HCT116 (cell line): Measurements from ENCODE around the gene PXDN. TPM values are rescaled to one million over a fixed set of nuclear protein-coding genes. Genes with fewer than 3 reads are reported as not detected.

Source experiments
- ATAC-seq: fragments of 200-7000 bp; cut with Tn5 transposase; 2 replicates; pipeline ENCODE4 v1.9.1; 2020; ENCODE audit warnings: mild to moderate bottlenecking, moderate library complexity
- BruUV-seq: library from RNA; stranded (reverse); fragments of 400-500 nt; replicated peaks from 2 replicates; lab custom pipeline; 2021; lab: Mats Ljungman, UMichigan
- CTCF ChIA-PET: fragments of 300-600 bp; sonication (Branson Sonifier 250); formaldehyde crosslinking; loops from one replicate; lab custom pipeline; 2021; ENCODE audit warnings: antibody characterized with exemption; lab: Charles Lee
- POLR2A ChIA-PET: fragments of 300-600, 350-600 bp; sonication (Branson Sonifier 250); formaldehyde crosslinking; loops from one replicate; lab custom pipeline; 2021; ENCODE audit warnings: antibody characterized with exemption; lab: Charles Lee
- RAD21 ChIA-PET, 2 experiments: fragments of 300-600 bp; sonication (Branson Sonifier 250); formaldehyde crosslinking; loops; one replicate each; lab custom pipeline; 2023; ENCODE audit warnings: low total read pairs in 2 of 2; ENCODE audit not compliant: uncharacterized antibody in 2 of 2, unreplicated experiment in 2 of 2, low non-redundant PET in 1 of 2; lab: Charles Lee
- DNase-seq: peaks from one replicate; pipeline ENCODE4 v3.0.0-alpha.2; 2010; ENCODE audit warnings: low read depth, low spot score
- H2AFZ ChIP-seq: fragments of 200-600 bp; shearing (Covaris generic), sonication (generic); 2 replicates; pipeline ENCODE4 v1.6.1; 2017; ENCODE audit warnings: low read depth, mixed run types, mixed read lengths, antibody characterized with exemption, low read length; ENCODE audit not compliant: poor library complexity, severe bottlenecking
- H3K27ac ChIP-seq: 2 replicates; pipeline ENCODE4 v1.5.1; 2012; ENCODE audit warnings: low read depth, low read length
- H3K27me3 ChIP-seq: fragments of 200-600 bp; sonication (generic); 2 replicates; pipeline ENCODE4 v1.6.1; 2016; ENCODE audit warnings: mixed run types, low read length, mixed read lengths; ENCODE audit not compliant: insufficient read depth
- H3K36me3 ChIP-seq, 2 experiments: fragments of 200-500 bp in 1 of 2; fragments of 200-600 bp in 1 of 2; sonication (Bioruptor generic) in 1 of 2; sonication (generic) in 1 of 2; 2 replicates each; pipeline versions ENCODE4 v1.5.1 to v1.6.1; 2014 to 2016; ENCODE audit warnings: low read length in 2 of 2, inconsistent platforms in 1 of 2, mixed read lengths in 1 of 2, mixed run types in 1 of 2; ENCODE audit not compliant: insufficient read depth in 2 of 2, control insufficient read depth in 1 of 2
- H3K4me1 ChIP-seq, 2 experiments: fragments of 200-600 bp in 1 of 2; sonication (generic) in 1 of 2; 2 replicates each; pipeline versions ENCODE4 v1.5.1 to v1.6.1; 2012 to 2017; ENCODE audit warnings: low read length in 2 of 2, inconsistent platforms in 1 of 2, mild to moderate bottlenecking in 1 of 2, mixed read lengths in 1 of 2, mixed run types in 1 of 2, moderate library complexity in 1 of 2; ENCODE audit not compliant: insufficient read depth in 2 of 2, control insufficient read depth in 1 of 2
- H3K4me2 ChIP-seq: fragments of 200-600 bp; sonication (generic); 2 replicates; pipeline ENCODE4 v1.6.1; 2017; ENCODE audit warnings: mixed run types, low read length, mixed read lengths
- H3K4me3 ChIP-seq, 2 experiments: fragments of 200-600 bp in 1 of 2; sonication (generic) in 1 of 2; replicated peaks in 1 of 2; 2 replicates each; pipeline ENCODE4 v1.5.1; 2011 to 2016; ENCODE audit warnings: low read length in 2 of 2, control low read depth in 1 of 2, low read depth in 1 of 2, mild to moderate bottlenecking in 1 of 2, mixed read lengths in 1 of 2, mixed run types in 1 of 2
- H3K79me2 ChIP-seq: fragments of 200-600 bp; sonication (generic); 2 replicates; pipeline ENCODE4 v1.6.1; 2017; ENCODE audit warnings: mild to moderate bottlenecking, mixed run types, low read length, moderate library complexity, mixed read lengths; ENCODE audit not compliant: insufficient read depth
- H3K9ac ChIP-seq: fragments of 200-600 bp; sonication (generic); 2 replicates; pipeline ENCODE4 v1.6.1; 2016; ENCODE audit warnings: low read length, mixed read lengths
- H3K9me2 ChIP-seq: fragments of 200-600 bp; sonication (generic), shearing (Covaris generic); 2 replicates; pipeline ENCODE4 v1.6.1; 2017; ENCODE audit warnings: mixed run types, mild to moderate bottlenecking, moderate library complexity; ENCODE audit not compliant: insufficient read depth
- H3K9me3 ChIP-seq, 2 experiments: fragments of 200-500 bp in 1 of 2; fragments of 200-600 bp in 1 of 2; sonication (Bioruptor generic) in 1 of 2; sonication (generic) in 1 of 2; 2 replicates each; pipeline ENCODE4 v1.6.1; 2014 to 2017; ENCODE audit warnings: low read length in 2 of 2, mixed read lengths in 2 of 2, inconsistent platforms in 1 of 2, low read depth in 1 of 2, mild to moderate bottlenecking in 1 of 2, mixed run types in 1 of 2, moderate library complexity in 1 of 2; ENCODE audit not compliant: control insufficient read depth in 1 of 2, insufficient read depth in 1 of 2
- H4K20me1 ChIP-seq: fragments of 200-600 bp; sonication (generic), shearing (Covaris generic); 2 replicates; pipeline ENCODE4 v1.6.1; 2017; ENCODE audit warnings: mixed run types, mild to moderate bottlenecking, moderate library complexity; ENCODE audit not compliant: insufficient read depth
- CEBPB ChIP-seq: IDR thresholded peaks from 2 replicates; pipeline ENCODE4 v1.6.1; 2012; ENCODE audit warnings: low read depth
- EGR1 ChIP-seq: IDR thresholded peaks from 2 replicates; pipeline ENCODE4 v1.6.1; 2012; ENCODE audit warnings: low read depth
- ELF1 ChIP-seq: IDR thresholded peaks from 2 replicates; pipeline ENCODE4 v1.6.1; 2012; ENCODE audit warnings: low read depth, borderline replicate concordance
- EZH2 ChIP-seq: fragments of 200-600 bp; sonication (generic); IDR thresholded peaks from 2 replicates; pipeline ENCODE4 v1.6.1; 2017; ENCODE audit warnings: antibody characterized with exemption, mixed run types
- FOSL1 ChIP-seq: IDR thresholded peaks from 2 replicates; pipeline ENCODE4 v1.6.1; 2012; ENCODE audit warnings: low read depth
- JUND ChIP-seq: IDR thresholded peaks from 2 replicates; pipeline ENCODE4 v1.6.1; 2012
- POLR2A ChIP-seq: IDR thresholded peaks from 2 replicates; pipeline ENCODE4 v1.7.0; 2011; ENCODE audit warnings: borderline replicate concordance; ENCODE audit not compliant: insufficient read depth, insufficient read length; ENCODE audit errors: extremely low read depth
- POLR2AphosphoS5 ChIP-seq: IDR thresholded peaks from 2 replicates; pipeline ENCODE4 v1.6.1; 2011; ENCODE audit warnings: mild to moderate bottlenecking, low read depth, low read length, moderate library complexity
- RAD21 ChIP-seq: IDR thresholded peaks from 2 replicates; pipeline ENCODE4 v1.6.1; 2012; ENCODE audit warnings: low read depth, mild to moderate bottlenecking
- SIN3A ChIP-seq: IDR thresholded peaks from 2 replicates; pipeline ENCODE4 v1.6.1; 2012; ENCODE audit warnings: low read depth
- SP1 ChIP-seq: IDR thresholded peaks from 2 replicates; pipeline ENCODE4 v1.6.1; 2012; ENCODE audit warnings: low read depth
- SRF ChIP-seq: IDR thresholded peaks from 2 replicates; pipeline ENCODE4 v1.6.1; 2012; ENCODE audit warnings: low read depth
- TCF7L2 ChIP-seq: IDR thresholded peaks from 2 replicates; pipeline ENCODE4 v1.7.0; 2011; ENCODE audit warnings: borderline replicate concordance, inconsistent platforms; ENCODE audit not compliant: insufficient read depth, insufficient read length; ENCODE audit errors: extremely low read depth
- YY1 ChIP-seq: IDR thresholded peaks from 2 replicates; pipeline ENCODE4 v1.6.1; 2011; ENCODE audit warnings: low read length, low read depth, moderate library complexity, mild to moderate bottlenecking; ENCODE audit not compliant: insufficient replicate concordance; ENCODE audit errors: extremely low read depth
- ZFX ChIP-seq: fragments of 450-650 bp; IDR thresholded peaks from 2 replicates; pipeline ENCODE4 v1.6.1; 2017
- ZNF274 ChIP-seq: fragments of 200-500 bp; sonication (Bioruptor generic); IDR thresholded peaks from 2 replicates; pipeline ENCODE4 v1.6.1; 2014; ENCODE audit warnings: mild to moderate bottlenecking, low read depth, low read length, inconsistent platforms
- intact Hi-C: fragments of 100-400 bp; cut with micrococcal nuclease; formaldehyde crosslinking; loops from 2 replicates; pipeline ENCODE4 v1.10.0; 2022
- total RNA-seq: library from RNA; stranded (reverse); gene quantifications from one replicate; pipeline ENCODE4 v1.2.1, GENCODE V29; 2021; ENCODE audit not compliant: unreplicated experiment
- TF ChIP-seq, protein P1 (sequence below), 3 experiments: fragments of 200-600 bp in 1 of 3; sonication (generic) in 1 of 3; IDR thresholded peaks in 2 of 3; conservative IDR thresholded peaks in 1 of 3; 2 replicates each; pipeline ENCODE4 v1.5.1; 2012 to 2017; ENCODE audit warnings: low read depth in 2 of 3, low read length in 2 of 3, antibody characterized with exemption in 1 of 3, borderline replicate concordance in 1 of 3, control low read depth in 1 of 3, mild to moderate bottlenecking in 1 of 3, mixed read lengths in 1 of 3, mixed run types in 1 of 3, moderate library complexity in 1 of 3; ENCODE audit not compliant: insufficient read depth in 1 of 3
- TF ChIP-seq, protein P2 (sequence below): IDR thresholded peaks from 2 replicates; pipeline ENCODE4 v1.6.1; 2012

PXDN gene
- total RNA-seq, 1 experiment from 2014 or later, result 10.7 TPM

DNA sequence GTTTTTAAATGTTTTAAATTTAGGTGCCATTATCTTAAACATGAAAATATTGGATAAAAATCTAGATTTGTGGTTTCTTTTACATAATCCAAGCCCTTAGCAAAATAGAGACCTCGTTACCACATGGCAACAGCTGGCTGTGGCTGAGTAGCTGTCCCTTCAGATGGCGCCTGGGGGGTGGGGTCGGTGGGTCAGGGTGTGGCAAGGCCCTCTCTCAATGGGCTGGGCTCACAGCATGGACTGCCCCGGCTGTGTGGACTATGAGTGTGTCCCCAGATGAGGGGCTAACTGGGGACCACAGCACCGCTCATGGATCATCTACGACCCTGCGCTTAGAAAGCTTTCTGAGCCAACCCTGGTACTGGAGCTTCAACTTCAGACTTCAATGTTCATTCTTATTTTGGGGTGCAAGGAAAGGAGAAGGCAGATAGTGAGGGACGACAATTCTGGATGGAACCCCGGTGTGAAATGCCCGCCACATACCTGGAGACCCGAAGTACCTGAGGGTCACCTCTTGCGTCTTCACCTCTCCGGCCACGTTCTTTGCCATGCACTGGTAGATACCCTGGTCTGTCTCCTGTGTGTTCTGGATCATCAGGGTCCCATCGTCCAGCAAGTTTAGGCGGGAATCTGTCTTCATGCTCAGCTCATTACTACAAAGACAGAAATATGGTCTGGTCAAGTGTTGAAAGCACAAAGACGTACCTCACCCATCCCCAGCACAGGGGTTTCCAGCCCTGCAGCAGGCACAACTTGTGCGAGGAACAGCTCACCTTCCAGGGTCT, 71.0 kb downstream of the PXDN start:
- TF ChIP-seq, protein P1, sequence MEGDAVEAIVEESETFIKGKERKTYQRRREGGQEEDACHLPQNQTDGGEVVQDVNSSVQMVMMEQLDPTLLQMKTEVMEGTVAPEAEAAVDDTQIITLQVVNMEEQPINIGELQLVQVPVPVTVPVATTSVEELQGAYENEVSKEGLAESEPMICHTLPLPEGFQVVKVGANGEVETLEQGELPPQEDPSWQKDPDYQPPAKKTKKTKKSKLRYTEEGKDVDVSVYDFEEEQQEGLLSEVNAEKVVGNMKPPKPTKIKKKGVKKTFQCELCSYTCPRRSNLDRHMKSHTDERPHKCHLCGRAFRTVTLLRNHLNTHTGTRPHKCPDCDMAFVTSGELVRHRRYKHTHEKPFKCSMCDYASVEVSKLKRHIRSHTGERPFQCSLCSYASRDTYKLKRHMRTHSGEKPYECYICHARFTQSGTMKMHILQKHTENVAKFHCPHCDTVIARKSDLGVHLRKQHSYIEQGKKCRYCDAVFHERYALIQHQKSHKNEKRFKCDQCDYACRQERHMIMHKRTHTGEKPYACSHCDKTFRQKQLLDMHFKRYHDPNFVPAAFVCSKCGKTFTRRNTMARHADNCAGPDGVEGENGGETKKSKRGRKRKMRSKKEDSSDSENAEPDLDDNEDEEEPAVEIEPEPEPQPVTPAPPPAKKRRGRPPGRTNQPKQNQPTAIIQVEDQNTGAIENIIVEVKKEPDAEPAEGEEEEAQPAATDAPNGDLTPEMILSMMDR (IDR thresholded peaks at IDR 0.05 in 2 of 3, conservative IDR thresholded peaks at IDR 0.05 in 1 of 3; ENCODE audit: borderline replicate concordance in 1 of 3, insufficient read depth in 1 of 3, low read depth in 2 of 3, low read length in 2 of 3), result no peak
- TF ChIP-seq SIN3A (no peak), ZFX (no peak), SP1 (no peak), ZNF274 (no peak), RAD21 (no peak), JUND (no peak), FOSL1 (no peak), EZH2 (no peak), EGR1 (no peak), SRF (no peak), ELF1 (no peak), CEBPB (no peak), POLR2AphosphoS5 (no peak), POLR2A (no peak), YY1 (no peak), TCF7L2 (no peak)
- TF ChIP-seq, protein P2, sequence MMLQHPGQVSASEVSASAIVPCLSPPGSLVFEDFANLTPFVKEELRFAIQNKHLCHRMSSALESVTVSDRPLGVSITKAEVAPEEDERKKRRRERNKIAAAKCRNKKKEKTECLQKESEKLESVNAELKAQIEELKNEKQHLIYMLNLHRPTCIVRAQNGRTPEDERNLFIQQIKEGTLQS, result no peak
- TF ChIP-seq, all 23 proteins: peak for 0
- intact Hi-C loops, result no loop called here
- CTCF ChIA-PET, result no interaction called here
- H3K36me3 ChIP-seq, result no peaks in the 10 kb centered on the region; a peak in 1 of 4 replicates
- peaks cover 2 to 11% of the 10 kb centered on the region in 2 experiments; a peak in 2 of 4 replicates for H3K4me1 ChIP-seq
- H3K27ac ChIP-seq, result no peak overlapping the region
- POLR2A ChIA-PET, result no interaction called here
- RAD21 ChIA-PET, result no interaction called here
- DNase-seq (no peak), ATAC-seq (no peak)
- H3K79me2 ChIP-seq, result no peaks in the 10 kb centered on the region
- no peak overlapping the region for H3K4me2 ChIP-seq
- BruUV-seq, result no TSS peak
- H3K9me2 ChIP-seq, result no peaks in the 10 kb centered on the region
- no peak overlapping the region for H3K9ac ChIP-seq
- H3K27me3 ChIP-seq, result no peaks in the 10 kb centered on the region
- H2AFZ ChIP-seq, result no peak overlapping the region
- H4K20me1 ChIP-seq, result no peaks in the 10 kb centered on the region
- no peak overlapping the region for H3K4me3 ChIP-seq
- H3K9me3 ChIP-seq, result no peaks in the 10 kb centered on the region
